ENCODE measurements around the gene RPS18.
"Not testable (repeated sequence)": the region's sequence is repeated elsewhere in the genome, so short reads cannot be mapped to it uniquely, and the experiment has no call there.

The RPS18 gene

GRCh38 chr6:33273129-33273923 lies 1.5 kb downstream of the RPS18 start:
- DNase-seq = no peak

GRCh38 chr6:33273924-33274902 lies 2.3 kb downstream of the RPS18 start:
- DNase-seq = no peak

GRCh38 chr6:33275795-33276580 lies 4.1 kb downstream of the RPS18 start:
- DNase-seq = not testable (repeated sequence)

- DNase-seq = no peak
These were observed 4.6 kb downstream of the RPS18 start for GRCh38 chr6:33276581-33276863.

GRCh38 chr6:33276864-33277662 lies 5.2 kb downstream of the RPS18 start, which contains the start of gene B3GALT4:
Gene B3GALT4 (plus strand): TSS chr6:33277123. CDS start chr6:33277420, 297 bp downstream.
- DNase-seq = no peak

- DNase-seq = no peak
These were observed 6.0 kb downstream of the RPS18 start for GRCh38 chr6:33277663-33278391.

- no peak for DNase-seq
These were observed 6.5 kb downstream of the RPS18 start for GRCh38 chr6:33278392-33278741.

- DNase-seq = no peak
These were observed 6.9 kb downstream of the RPS18 start for GRCh38 chr6:33278810-33279209.

- DNase-seq = no peak
These were observed 7.4 kb downstream of the RPS18 start for GRCh38 chr6:33279257-33279695.

- peak; percentile 16 for DNase-seq
These were observed 8.2 kb downstream of the RPS18 start for GRCh38 chr6:33279971-33280511.

- DNase-seq = no peak
These were observed 8.7 kb downstream of the RPS18 start for GRCh38 chr6:33280539-33280938.

GRCh38 chr6:33285214-33285613 lies 13.3 kb downstream of the RPS18 start:
- DNase-seq = not testable (repeated sequence)

- no peak for DNase-seq
These were observed 15.4 kb downstream of the RPS18 start for GRCh38 chr6:33286946-33287914.

- DNase-seq = no peak
These were observed 16.5 kb downstream of the RPS18 start for GRCh38 chr6:33288141-33288920.

GRCh38 chr6:33288921-33289783 lies 17.3 kb downstream of the RPS18 start, which contains the start of the genes PFDN6 and WDR46:
Gene PFDN6 (plus strand): TSS chr6:33289601. CDS start chr6:33289857, 256 bp downstream.
Gene WDR46 (minus strand): TSS chr6:33289239. CDS start chr6:33289170, 69 bp downstream.
- peak; percentile 75 for DNase-seq

- no peak for DNase-seq
These were observed 18.0 kb downstream of the RPS18 start for GRCh38 chr6:33289784-33290315.

GRCh38 chr6:33290459-33290858 lies 18.6 kb downstream of the RPS18 start:
- no peak for DNase-seq
